ENCODE results near the gene OGFOD3.

- TF ChIP-seq CTCF (IDR thresholded peaks at IDR 0.05; ENCODE audit: borderline replicate concordance, extremely low read depth, low read length, poor library complexity, severe bottlenecking) (no peak), EZH2 (IDR thresholded peaks at IDR 0.05; ENCODE audit: borderline replicate concordance, low read depth, low read length, severe bottlenecking) (no peak)
Measured at GRCh38 chr17:82440991-82441627, 22.7 kb upstream of the OGFOD3 start.
